ENCODE data around the gene SGSH.

GRCh38 chr17:80190716-80191115 is 29.4 kb downstream of the SGSH start:
- TF ChIP-seq CTCF (IDR thresholded peaks at IDR 0.05; ENCODE audit: insufficient read depth, low read depth, low read length) (no peak), EZH2 (IDR thresholded peaks at IDR 0.05; ENCODE audit: insufficient read depth, low read length) (no peak)
